ENCODE results near the gene LACTBL1.

- TF ChIP-seq POLR2A (IDR thresholded peaks at IDR 0.05; ENCODE audit: extremely low read depth, insufficient read length), result no peak
- no peak for TF ChIP-seq MYC (IDR thresholded peaks at IDR 0.05; ENCODE audit: low read depth, low read length)
Measured at GRCh38 chr1:22919341-22920025, 53.2 kb downstream of the LACTBL1 start.
